WI38 (cell line): ENCODE results near the gene CEACAM16.

Source experiments
- H3K4me3 ChIP-seq: 2 replicates; pipeline ENCODE4 v1.5.1; 2011; ENCODE audit warnings: low read depth, mild to moderate bottlenecking, control low read depth, low read length
- TF ChIP-seq, protein P1 (sequence below): IDR thresholded peaks from 2 replicates; pipeline ENCODE4 v1.5.1; 2012; ENCODE audit warnings: low read depth, mild to moderate bottlenecking, control low read depth, low read length

Gene CEACAM16

DNA sequence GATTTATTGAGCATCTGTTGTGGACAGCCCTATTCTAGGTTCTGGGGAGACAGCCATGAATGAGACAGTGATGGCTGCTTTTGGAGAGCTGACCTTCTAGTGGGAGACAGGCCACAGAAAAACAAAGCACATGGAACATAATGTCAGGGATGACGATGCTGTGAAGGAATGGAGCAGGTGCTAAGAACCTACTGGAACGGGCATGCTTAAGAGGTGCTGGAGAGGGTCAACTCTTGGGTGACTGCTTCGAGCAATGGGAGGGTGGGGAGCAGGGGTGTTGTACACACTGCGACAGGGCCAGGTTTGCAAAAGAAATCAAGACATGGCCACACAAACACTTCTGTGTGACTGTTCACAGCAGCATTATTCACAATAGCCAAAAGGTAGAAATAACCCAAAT is 12.1 kb upstream of the CEACAM16 start:
- TF ChIP-seq, protein P1, sequence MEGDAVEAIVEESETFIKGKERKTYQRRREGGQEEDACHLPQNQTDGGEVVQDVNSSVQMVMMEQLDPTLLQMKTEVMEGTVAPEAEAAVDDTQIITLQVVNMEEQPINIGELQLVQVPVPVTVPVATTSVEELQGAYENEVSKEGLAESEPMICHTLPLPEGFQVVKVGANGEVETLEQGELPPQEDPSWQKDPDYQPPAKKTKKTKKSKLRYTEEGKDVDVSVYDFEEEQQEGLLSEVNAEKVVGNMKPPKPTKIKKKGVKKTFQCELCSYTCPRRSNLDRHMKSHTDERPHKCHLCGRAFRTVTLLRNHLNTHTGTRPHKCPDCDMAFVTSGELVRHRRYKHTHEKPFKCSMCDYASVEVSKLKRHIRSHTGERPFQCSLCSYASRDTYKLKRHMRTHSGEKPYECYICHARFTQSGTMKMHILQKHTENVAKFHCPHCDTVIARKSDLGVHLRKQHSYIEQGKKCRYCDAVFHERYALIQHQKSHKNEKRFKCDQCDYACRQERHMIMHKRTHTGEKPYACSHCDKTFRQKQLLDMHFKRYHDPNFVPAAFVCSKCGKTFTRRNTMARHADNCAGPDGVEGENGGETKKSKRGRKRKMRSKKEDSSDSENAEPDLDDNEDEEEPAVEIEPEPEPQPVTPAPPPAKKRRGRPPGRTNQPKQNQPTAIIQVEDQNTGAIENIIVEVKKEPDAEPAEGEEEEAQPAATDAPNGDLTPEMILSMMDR: no peak
- H3K4me3 ChIP-seq: no peak overlapping the region

DNA sequence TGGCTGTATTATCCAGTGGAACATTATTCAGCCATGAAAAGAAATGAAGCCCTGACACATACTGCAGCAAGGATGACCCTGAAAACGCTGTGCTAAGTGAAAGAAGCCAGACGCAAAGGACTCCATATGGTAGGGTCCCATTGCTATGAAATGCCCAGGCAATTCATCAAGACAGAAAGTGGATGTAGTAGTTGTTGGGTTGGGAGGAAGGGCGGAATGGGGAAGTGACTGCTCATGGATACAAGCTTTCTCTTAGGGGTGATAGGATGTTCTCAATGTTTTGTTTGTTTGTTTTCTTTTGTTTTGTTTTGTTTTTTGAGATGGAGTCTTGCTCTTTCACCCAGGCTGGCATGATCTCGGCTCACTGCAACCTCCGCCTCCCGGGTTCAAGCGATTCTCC is 11.1 kb upstream of the CEACAM16 start:
- TF ChIP-seq, protein P1: no peak
- no peak overlapping the region for H3K4me3 ChIP-seq

DNA sequence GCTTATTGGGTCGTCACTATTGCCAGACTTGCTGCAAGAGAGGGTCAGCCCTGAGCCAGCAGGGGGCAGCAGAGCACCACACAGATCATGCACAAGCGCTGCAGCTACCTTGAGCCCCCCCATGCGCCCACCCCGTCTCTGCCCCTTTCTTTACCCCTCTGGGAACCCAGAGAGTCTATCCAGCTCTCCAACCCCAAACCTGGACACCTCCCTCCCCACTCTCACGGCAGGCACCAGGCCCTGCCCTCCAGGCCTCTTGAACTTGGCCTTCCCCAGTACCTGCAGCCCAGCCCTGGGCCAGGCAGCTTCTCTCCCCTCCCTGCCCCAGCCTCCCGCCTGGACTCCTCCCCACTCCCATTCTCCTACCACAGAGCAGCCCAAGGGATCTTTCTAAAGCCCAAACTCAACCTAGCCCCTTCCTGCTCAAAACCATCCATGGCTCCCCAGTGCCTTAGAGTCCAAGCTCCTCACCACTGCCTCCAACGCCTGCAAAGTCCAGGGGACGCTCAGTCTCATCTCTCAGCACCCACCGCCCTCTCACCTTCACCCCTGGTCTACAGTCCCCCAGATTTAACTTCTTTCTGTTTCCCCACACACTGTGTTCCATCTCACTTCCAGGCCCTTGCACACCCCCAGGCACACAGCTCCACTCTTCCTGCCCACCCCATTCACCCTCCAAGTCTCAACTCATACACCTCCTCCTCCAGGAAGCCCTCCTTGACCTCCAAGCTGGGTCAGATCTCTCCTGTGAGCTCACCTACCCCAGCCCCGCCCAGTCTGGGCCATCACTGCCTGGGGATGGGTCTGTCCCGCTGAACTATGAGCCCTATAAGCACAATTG is 9.4 kb upstream of the CEACAM16 start:
- no peak overlapping the region for H3K4me3 ChIP-seq
- TF ChIP-seq, protein P1: peak; percentile 93

DNA sequence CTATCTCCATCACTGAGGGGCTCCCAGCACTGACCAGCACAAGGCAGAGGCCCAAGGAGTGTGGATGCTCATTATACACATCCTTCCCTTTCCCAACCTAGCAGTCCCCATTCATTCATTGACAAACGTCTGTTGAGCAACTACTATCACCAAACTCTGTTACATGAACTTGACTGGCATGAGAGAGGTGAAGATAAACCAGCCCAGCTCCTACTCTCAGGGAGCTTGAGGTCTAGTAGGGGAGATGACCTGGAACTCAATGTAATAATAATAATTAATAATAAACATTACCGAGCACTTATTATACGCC is 8.9 kb upstream of the CEACAM16 start:
- TF ChIP-seq, protein P1: no peak
- H3K4me3 ChIP-seq: no peak overlapping the region

DNA sequence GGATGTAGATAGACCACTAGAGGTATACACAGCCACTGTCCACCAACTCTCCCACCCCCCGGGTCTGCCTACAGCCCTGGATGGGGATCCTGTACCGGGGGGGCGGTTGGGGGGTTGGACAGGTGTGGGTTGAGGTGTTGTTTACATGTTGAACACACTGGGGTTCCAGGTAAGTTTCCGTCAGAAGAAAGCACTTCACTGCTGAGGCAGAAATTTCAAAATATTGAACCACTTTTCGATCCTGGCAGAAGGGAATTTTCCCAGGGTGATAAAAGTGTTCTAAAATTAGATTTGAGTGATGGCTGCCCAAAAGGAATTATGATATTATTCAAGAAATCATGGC is 6.6 kb upstream of the CEACAM16 start:
- no peak overlapping the region for H3K4me3 ChIP-seq
- TF ChIP-seq, protein P1: no peak

DNA sequence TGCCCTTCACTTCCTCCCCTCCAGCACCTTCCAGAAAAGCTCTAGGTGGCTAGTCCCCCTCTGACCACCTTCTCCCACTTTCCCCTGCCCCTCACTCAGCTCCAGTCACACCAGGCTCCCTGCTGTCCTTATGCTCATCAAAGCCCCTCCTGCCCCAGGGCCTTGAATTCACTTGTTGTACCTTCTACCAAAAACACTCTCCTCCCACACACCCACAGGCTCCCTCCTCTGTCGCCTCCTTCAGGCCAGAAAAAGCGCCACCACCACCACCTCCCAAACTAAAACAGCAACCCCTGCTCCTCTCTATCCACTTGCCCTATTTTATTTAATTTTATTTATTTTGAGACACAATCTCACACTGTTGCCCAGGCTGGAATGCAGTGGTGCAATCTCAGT is 4.8 kb upstream of the CEACAM16 start:
- TF ChIP-seq, protein P1: peak; percentile 17; the same call in 1 of the 2 replicates
- H3K4me3 ChIP-seq: no peak overlapping the region

DNA sequence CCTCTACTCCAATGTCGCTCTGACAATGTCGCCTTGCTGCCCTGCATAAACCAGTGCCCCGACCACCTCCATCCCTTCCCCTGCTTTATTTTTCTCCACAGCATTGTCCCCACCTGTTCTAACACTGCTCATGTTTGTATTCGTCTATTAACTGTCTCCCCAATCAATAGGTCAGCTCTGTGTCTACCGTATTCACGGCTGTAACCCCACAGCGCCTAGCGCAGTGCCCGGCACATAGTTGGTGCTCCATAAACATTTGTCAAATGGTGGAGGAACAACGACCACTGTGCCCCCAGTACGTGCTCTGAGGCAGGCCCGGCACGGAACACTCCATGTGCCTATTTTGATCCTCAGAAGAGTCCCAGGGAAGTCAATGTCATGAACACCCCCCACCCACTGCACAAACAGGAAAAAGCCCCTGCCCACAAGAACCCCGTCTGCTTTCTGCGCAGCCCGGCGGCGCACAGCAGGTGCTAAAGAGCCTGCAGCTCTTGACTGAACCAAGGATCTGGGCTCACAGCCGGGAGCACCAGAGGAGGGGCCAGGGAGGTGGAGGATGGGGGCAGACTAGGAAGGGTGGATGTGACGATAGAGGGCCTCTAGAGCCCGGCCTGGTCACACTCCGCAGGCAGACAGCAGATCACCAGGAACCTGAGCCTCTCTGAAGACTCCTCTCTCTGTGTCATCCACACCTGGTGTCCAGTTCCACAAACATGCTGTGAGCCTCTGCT is 1.8 kb upstream of the CEACAM16 start:
- H3K4me3 ChIP-seq: no peak overlapping the region
- TF ChIP-seq, protein P1: no peak
